ENCODE results near the gene CATSPERD. TPM values are rescaled to one million over a fixed set of nuclear protein-coding genes. Genes with fewer than 3 reads are reported as not detected.
"Not testable (repeated sequence)": the region's sequence is repeated elsewhere in the genome, so short reads cannot be mapped to it uniquely, and the experiment has no call there.

CATSPERD gene
- total RNA-seq, 2 experiments from 2014 or later: not detected

- CTCF ChIA-PET: no interaction called here
- no peaks in the 10 kb centered on the region for H3K36me3 Mint-ChIP-seq (ENCODE audit: low read depth)
Observed at GRCh38 chr19:5765220-5765619, 44.8 kb downstream of the CATSPERD start.

GRCh38 chr19:5767949-5768348 lies 47.5 kb downstream of the CATSPERD start:
- ChIA-PET CTCF (no interaction called here), POLR2A (no interaction called here)
- Mint-ChIP-seq H3K9me3 (ENCODE audit: insufficient read depth) (no peaks in the 10 kb centered on the region), H3K27me3 (ENCODE audit: low read depth) (no peaks in the 10 kb centered on the region), H3K27ac (no peak overlapping the region), H3K4me3 (no peak overlapping the region), H3K36me3 (ENCODE audit: low read depth) (no peaks in the 10 kb centered on the region), H3K4me1 (ENCODE audit: low read depth) (no peaks in the 10 kb centered on the region)
- no peak for DNase-seq
- ATAC-seq: no peak

More at GRCh38 chr19:5765220-5765619, 44.8 kb downstream of the CATSPERD start:
- Mint-ChIP-seq H3K4me3 (no peak overlapping the region), H3K27ac (no peak overlapping the region), H3K9me3 (ENCODE audit: insufficient read depth) (no peaks in the 10 kb centered on the region), H3K4me1 (ENCODE audit: low read depth) (no peaks in the 10 kb centered on the region), H3K27me3 (ENCODE audit: low read depth) (peaks cover 3% of the 10 kb centered on the region)
- POLR2A ChIA-PET: no interaction called here
- DNase-seq (no peak), ATAC-seq (no peak)

- no peak overlapping the region for H3K27ac Mint-ChIP-seq
- ATAC-seq (no peak), DNase-seq (no peak)
- no peaks in the 10 kb centered on the region for H3K4me1 Mint-ChIP-seq (ENCODE audit: low read depth)
- no peaks in the 10 kb centered on the region for H3K27me3 Mint-ChIP-seq (ENCODE audit: low read depth)
- no peaks in the 10 kb centered on the region for H3K9me3 Mint-ChIP-seq (ENCODE audit: insufficient read depth)
- CTCF ChIA-PET: no interaction called here
- POLR2A ChIA-PET: no interaction called here
- H3K4me3 Mint-ChIP-seq: no peak overlapping the region
- H3K36me3 Mint-ChIP-seq (ENCODE audit: low read depth): no peaks in the 10 kb centered on the region
Observed at GRCh38 chr19:5772416-5772815, 52.0 kb downstream of the CATSPERD start.

- no peaks in the 10 kb centered on the region for H3K4me1 Mint-ChIP-seq (ENCODE audit: low read depth)
- ChIA-PET POLR2A (no interaction called here), CTCF (interaction anchor here (1.7 kb wide), 1 partner anchor 31 kb away, joined by 4 read pairs; no protein-coding TSS in a partner anchor)
- H3K27ac Mint-ChIP-seq: no peak overlapping the region
- no peak overlapping the region for H3K4me3 Mint-ChIP-seq
- H3K36me3 Mint-ChIP-seq (ENCODE audit: low read depth): no peaks in the 10 kb centered on the region
- DNase-seq: no peak
- no peak for ATAC-seq
- no peaks in the 10 kb centered on the region for H3K27me3 Mint-ChIP-seq (ENCODE audit: low read depth)
- H3K9me3 Mint-ChIP-seq (ENCODE audit: insufficient read depth): no peaks in the 10 kb centered on the region
Observed at GRCh38 chr19:5773276-5773675, 52.8 kb downstream of the CATSPERD start.

- Mint-ChIP-seq H3K4me3 (no peak overlapping the region), H3K27ac (no peak overlapping the region), H3K4me1 (ENCODE audit: low read depth) (no peaks in the 10 kb centered on the region), H3K27me3 (ENCODE audit: low read depth) (no peaks in the 10 kb centered on the region), H3K9me3 (ENCODE audit: insufficient read depth) (no peaks in the 10 kb centered on the region), H3K36me3 (ENCODE audit: low read depth) (no peaks in the 10 kb centered on the region)
- POLR2A ChIA-PET: no interaction called here
- DNase-seq (no peak), ATAC-seq (no peak)
- CTCF ChIA-PET: no interaction called here
Observed at GRCh38 chr19:5774921-5775320, 54.5 kb downstream of the CATSPERD start.

- POLR2A ChIA-PET: no interaction called here
- H3K9me3 Mint-ChIP-seq (ENCODE audit: insufficient read depth): no peaks in the 10 kb centered on the region
- DNase-seq: no peak
- CTCF ChIA-PET: no interaction called here
- H3K36me3 Mint-ChIP-seq (ENCODE audit: low read depth): no peaks in the 10 kb centered on the region
- no peaks in the 10 kb centered on the region for H3K4me1 Mint-ChIP-seq (ENCODE audit: low read depth)
- H3K4me3 Mint-ChIP-seq: no peak overlapping the region
- no peak for ATAC-seq
- no peak overlapping the region for H3K27ac Mint-ChIP-seq
- H3K27me3 Mint-ChIP-seq (ENCODE audit: low read depth): no peaks in the 10 kb centered on the region
Observed at GRCh38 chr19:5775668-5776309, 55.4 kb downstream of the CATSPERD start.

- Mint-ChIP-seq H3K4me1 (ENCODE audit: low read depth) (no peaks in the 10 kb centered on the region), H3K36me3 (ENCODE audit: low read depth) (peaks cover 2% of the 10 kb centered on the region), H3K4me3 (no peak overlapping the region), H3K27ac (no peak overlapping the region), H3K27me3 (ENCODE audit: low read depth) (no peaks in the 10 kb centered on the region), H3K9me3 (ENCODE audit: insufficient read depth) (no peaks in the 10 kb centered on the region)
- ChIA-PET CTCF (interaction anchor here (1.3 kb wide), 1 partner anchor 26 kb away, joined by 4 read pairs; the partner anchor contains the start of gene NRTN), POLR2A (no interaction called here)
- ATAC-seq: no peak
- no peak for DNase-seq
Observed at GRCh38 chr19:5778402-5778801, 58.0 kb downstream of the CATSPERD start.

GRCh38 chr19:5780916-5781315 lies 60.5 kb downstream of the CATSPERD start:
- H3K4me1 Mint-ChIP-seq (ENCODE audit: low read depth); H3K27me3 Mint-ChIP-seq (ENCODE audit: low read depth); CTCF ChIA-PET; H3K4me3 Mint-ChIP-seq; ATAC-seq; DNase-seq; H3K9me3 Mint-ChIP-seq (ENCODE audit: insufficient read depth); H3K27ac Mint-ChIP-seq; H3K36me3 Mint-ChIP-seq (ENCODE audit: low read depth): not testable (repeated sequence)
- POLR2A ChIA-PET: interaction anchor here (1.2 kb wide), 1 partner anchor 10 kb away, joined by 4 read pairs; the partner anchor contains the start of gene DUS3L

GRCh38 chr19:5782322-5782721 lies 61.9 kb downstream of the CATSPERD start:
- no peak for DNase-seq
- H3K27ac Mint-ChIP-seq: no peak overlapping the region
- H3K36me3 Mint-ChIP-seq (ENCODE audit: low read depth): peaks cover 17% of the 10 kb centered on the region
- no peaks in the 10 kb centered on the region for H3K4me1 Mint-ChIP-seq (ENCODE audit: low read depth)
- no peaks in the 10 kb centered on the region for H3K9me3 Mint-ChIP-seq (ENCODE audit: insufficient read depth)
- no peak for ATAC-seq
- CTCF ChIA-PET: no interaction called here
- no peak overlapping the region for H3K4me3 Mint-ChIP-seq
- no peaks in the 10 kb centered on the region for H3K27me3 Mint-ChIP-seq (ENCODE audit: low read depth)
- POLR2A ChIA-PET: no interaction called here

GRCh38 chr19:5782945-5783919 lies 62.8 kb downstream of the CATSPERD start:
- no peak for ATAC-seq
- Mint-ChIP-seq H3K36me3 (ENCODE audit: low read depth) (peaks cover 23% of the 10 kb centered on the region), H3K27ac (no peak overlapping the region), H3K9me3 (ENCODE audit: insufficient read depth) (no peaks in the 10 kb centered on the region), H3K4me3 (no peak overlapping the region), H3K4me1 (ENCODE audit: low read depth) (no peaks in the 10 kb centered on the region), H3K27me3 (ENCODE audit: low read depth) (no peaks in the 10 kb centered on the region)
- ChIA-PET POLR2A (no interaction called here), CTCF (no interaction called here)
- no peak for DNase-seq

GRCh38 chr19:5784581-5785147 lies 64.2 kb downstream of the CATSPERD start, which contains the start of gene PRR22:
Gene PRR22, minus strand, starts transcription at chr19:5784746. Its CDS starts 86 bp downstream, at chr19:5784660.
- no peak for DNase-seq
- Mint-ChIP-seq H3K36me3 (ENCODE audit: low read depth) (peaks cover 31% of the 10 kb centered on the region), H3K9me3 (ENCODE audit: insufficient read depth) (no peaks in the 10 kb centered on the region), H3K27ac (no peak within 1 kb of the TSS), H3K4me1 (ENCODE audit: low read depth) (peaks cover 1% of the 10 kb centered on the region), H3K4me3 (no peak within 1 kb of the TSS), H3K27me3 (ENCODE audit: low read depth) (no peaks in the 10 kb centered on the region)
- ATAC-seq: no peak
- ChIA-PET POLR2A (no interaction called here), CTCF (no interaction called here)

GRCh38 chr19:5785423-5785822 lies 65.0 kb downstream of the CATSPERD start:
- H3K27ac Mint-ChIP-seq: no peak overlapping the region
- CTCF ChIA-PET: no interaction called here
- H3K4me3 Mint-ChIP-seq: no peak overlapping the region
- ATAC-seq (no peak), DNase-seq (no peak)
- peaks cover 36% of the 10 kb centered on the region for H3K36me3 Mint-ChIP-seq (ENCODE audit: low read depth)
- no peaks in the 10 kb centered on the region for H3K27me3 Mint-ChIP-seq (ENCODE audit: low read depth)
- H3K4me1 Mint-ChIP-seq (ENCODE audit: low read depth): peaks cover 9% of the 10 kb centered on the region
- no peaks in the 10 kb centered on the region for H3K9me3 Mint-ChIP-seq (ENCODE audit: insufficient read depth)
- POLR2A ChIA-PET: no interaction called here
